Inflammatory macrophage treated with lipopolysaccharide for 4 hours (primary cell): ENCODE results near the gene TMBIM1.
A peak's percentile ranks its signal among the peaks of the same experiment; 100 is the strongest.

Experiments used
- DNase-seq: peaks from one replicate; pipeline ENCODE4 v3.0.0-alpha.2; 2020

TMBIM1 gene

GRCh38 chr2:218271487-218271797, 20.9 kb downstream of the TMBIM1 start:
- DNase-seq: no peak

DNA sequence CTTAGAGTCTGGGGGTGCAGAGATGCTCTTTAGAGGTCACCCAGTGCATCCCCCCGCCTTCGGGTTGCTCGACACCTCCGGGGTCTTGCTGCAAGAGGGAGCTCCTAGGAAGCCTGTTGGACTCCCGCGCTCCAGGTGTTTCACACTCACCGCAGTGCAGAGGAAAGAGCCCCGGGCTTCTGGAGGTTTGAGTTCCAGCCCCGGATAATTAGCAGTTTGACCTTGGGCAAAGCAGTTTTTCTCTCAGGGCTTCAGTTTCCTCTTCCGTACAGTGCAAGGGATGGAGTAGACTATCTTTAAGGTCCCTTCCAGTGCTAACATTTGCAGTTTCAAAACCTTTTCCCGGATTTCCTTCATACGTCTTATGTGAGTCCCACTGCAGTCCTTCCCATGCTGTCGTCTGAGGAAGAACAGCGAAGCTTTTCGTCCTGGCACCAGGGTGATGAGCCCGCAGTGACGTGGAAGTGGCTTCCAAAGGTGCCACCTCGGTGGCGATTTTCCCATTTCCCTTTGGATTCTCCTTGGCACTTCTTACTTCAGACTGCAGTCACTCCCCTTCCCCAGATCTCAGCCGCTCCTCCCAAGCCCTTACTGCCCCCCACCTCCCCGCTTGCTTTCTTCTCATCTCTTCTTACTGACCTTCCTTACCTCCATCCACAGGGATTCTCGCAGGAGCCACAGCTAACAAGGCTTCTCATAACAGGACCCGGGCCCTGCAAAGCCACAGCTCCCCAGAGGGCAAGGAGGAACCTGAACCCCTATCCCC, 21.4 kb downstream of the TMBIM1 start:
- DNase-seq: peak; percentile 25

DNA sequence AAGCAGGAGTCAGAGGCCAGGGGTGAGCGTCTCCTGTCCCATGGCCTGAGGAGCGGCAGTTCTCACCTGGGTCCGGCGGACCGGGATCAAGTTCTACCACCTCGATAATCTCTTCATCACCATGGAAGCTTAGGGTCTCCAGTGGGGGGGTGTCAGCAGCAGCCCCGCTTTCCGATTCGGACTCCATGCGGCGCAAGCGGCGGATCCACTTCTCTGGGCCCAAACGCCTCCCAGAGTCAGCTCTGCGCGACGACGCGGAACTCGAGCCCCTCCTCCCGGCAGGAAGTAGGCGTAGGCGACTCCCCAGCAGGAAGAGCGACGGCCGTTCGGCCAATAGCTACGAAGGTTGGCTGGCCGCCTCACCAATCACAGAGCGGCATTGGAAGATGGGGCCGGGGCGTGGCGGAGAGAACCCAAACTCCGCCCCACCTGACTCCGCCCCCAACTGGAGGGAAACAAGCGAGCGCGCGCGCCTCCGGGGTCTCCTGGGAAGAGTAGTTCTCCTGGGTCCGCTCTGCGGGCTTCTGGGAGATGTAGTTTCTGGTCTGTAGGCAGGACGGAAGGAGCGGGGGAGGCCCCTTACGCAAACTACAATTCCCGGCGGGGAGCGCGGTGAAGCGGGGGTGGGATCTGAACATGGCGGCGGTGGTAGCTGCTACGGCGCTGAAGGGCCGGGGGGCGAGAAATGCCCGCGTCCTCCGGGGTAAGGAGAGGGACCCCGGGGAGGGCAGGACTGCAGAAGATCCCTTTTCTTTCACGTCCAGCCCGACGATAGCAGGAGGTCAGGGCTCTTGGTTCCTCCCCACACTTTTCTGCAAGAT, 22.2 kb downstream of the TMBIM1 start, which contains the start of the genes AAMP and PNKD:
Gene AAMP (minus strand): TSS at position 238 of the 821 bp plus-strand sequence. CDS start 51 bp downstream, at position 187.
Gene PNKD (plus strand): TSS at position 620 of the 821 bp plus-strand sequence. CDS start 17 bp downstream, at position 637.
- DNase-seq: peak; percentile 100

GRCh38 chr2:218267259-218267658, 25.0 kb downstream of the TMBIM1 start:
- DNase-seq: no peak

DNA sequence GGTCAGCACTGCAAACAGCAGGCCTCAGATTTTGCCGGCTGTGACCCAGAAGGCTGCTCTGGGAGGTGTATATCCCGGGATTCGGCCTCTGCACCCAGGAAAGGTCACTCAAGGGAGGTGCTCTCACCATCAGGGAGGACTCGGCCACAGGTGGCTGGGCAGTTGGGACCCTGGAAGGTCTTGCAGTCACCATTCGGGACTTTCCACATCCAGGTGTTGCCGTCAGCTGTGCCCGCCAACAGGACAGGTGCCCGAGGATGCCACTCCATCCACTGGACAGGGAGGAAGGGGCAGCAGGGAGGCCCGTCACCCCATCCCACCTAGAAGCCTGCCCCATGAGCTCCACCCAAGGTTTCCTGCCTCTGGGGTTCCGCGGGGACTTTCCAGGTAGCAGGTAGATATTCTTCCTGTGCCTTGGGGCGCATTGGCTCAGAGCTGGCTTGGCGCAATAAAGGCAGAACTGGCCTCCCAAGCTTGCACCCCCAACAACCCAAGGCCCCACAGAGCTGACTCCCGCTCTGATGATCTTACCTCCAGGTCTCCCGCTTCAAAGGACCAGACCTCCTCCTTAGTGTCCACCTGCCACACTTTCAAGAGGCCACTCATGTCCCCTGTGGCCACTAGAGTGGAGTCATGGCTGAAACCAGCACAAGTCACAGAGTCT, 25.9 kb downstream of the TMBIM1 start:
- no peak for DNase-seq

- DNase-seq: no peak
These were observed 26.7 kb downstream of the TMBIM1 start for GRCh38 chr2:218265626-218266025.

- no peak for DNase-seq
These were observed 27.3 kb downstream of the TMBIM1 start for GRCh38 chr2:218264773-218265561.

DNA sequence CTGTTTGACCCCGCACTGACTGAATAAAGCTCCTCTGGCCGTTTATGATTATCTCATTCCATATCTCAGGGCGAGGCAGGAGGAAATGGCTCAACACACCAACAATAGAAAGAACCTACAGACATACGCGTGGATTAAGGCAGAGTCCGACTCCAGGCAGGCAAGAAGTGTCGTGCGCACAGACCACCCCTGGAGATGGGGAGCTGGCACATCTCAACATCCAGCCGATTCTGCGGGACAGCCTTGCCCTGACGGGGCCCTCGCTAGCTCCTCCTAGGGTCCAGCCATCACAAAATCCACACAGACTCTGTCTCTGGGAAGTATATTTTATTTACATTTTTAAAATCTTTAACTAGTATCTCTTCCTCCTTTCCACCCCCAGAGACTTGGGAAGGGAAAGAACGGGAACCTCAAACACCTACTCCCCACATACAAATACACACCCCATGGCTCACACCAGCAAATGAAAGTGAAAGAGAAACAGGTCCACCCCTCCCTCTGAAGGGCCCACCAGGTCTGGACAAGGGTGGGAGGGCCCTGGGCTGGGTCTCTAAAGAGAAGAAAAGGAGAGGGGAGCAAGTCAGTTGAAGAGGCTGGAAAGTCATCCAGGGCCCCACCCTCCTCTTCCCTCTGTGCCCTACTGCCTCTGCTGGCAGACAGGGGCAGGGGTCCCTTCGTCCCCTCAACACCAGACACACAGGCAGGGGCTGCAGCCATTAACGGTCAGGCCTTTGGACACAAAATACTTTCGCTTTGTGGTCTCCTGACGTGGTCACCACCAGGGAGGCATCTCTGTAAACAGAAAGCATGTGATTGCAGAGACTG, 28.3 kb downstream of the TMBIM1 start:
- peak; percentile 85 for DNase-seq

DNA sequence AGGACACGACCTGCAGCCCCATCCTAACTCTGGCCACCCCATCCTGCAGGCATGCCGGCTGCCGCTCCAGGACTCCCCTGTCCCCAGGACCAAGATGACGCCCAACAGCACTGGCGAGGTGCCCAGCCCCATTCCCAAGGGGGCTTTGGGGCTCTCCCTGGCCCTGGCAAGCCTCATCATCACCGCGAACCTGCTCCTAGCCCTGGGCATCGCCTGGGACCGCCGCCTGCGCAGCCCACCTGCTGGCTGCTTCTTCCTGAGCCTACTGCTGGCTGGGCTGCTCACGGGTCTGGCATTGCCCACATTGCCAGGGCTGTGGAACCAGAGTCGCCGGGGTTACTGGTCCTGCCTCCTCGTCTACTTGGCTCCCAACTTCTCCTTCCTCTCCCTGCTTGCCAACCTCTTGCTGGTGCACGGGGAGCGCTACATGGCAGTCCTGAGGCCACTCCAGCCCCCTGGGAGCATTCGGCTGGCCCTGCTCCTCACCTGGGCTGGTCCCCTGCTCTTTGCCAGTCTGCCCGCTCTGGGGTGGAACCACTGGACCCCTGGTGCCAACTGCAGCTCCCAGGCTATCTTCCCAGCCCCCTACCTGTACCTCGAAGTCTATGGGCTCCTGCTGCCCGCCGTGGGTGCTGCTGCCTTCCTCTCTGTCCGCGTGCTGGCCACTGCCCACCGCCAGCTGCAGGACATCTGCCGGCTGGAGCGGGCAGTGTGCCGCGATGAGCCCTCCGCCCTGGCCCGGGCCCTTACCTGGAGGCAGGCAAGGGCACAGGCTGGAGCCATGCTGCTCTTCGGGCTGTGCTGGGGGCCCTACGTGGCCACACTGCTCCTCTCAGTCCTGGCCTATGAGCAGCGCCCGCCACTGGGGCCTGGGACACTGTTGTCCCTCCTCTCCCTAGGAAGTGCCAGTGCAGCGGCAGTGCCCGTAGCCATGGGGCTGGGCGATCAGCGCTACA, 29.4 kb downstream of the TMBIM1 start:
- DNase-seq: no peak

- DNase-seq: no peak
These were observed 30.1 kb downstream of the TMBIM1 start for GRCh38 chr2:218262237-218262600.

- peak; percentile 72 for DNase-seq
These were observed 30.7 kb downstream of the TMBIM1 start for GRCh38 chr2:218261423-218262236.

DNA sequence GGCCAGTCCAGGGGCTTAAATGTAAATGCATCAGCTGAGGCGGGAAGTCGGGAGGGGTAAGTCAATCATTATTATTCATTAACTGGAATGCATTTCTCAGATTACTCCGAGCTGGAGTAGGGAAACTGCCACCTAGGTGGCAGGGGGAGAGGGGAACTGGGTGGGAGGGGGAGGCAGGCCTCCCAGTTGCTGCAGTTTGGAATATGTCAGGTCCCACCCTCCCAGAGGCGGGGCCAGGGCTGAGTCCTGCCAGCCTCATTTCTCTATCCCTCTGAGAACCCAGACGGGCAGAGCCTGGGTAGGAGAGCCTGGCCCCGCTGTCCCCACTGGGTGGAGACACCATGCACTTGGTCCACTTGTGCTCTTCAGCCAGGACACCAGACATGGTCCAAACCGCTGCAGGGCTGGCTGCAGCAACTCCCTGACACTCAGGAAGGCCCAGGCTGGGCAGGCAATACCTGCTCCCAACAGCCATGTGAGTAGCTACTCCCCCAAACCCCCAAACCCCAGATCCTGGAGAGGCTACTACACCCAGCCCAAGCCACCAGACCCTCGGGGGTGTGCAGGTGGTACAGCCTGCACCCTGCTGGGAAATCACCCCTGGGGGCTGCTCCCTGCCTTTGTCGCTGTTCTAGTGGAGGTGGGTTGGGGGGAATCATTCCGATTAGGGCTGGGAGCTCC, 31.4 kb downstream of the TMBIM1 start, which contains the start of gene GPBAR1:
Gene GPBAR1 (plus strand): TSS at position 274 of the 681 bp plus-strand sequence. CDS start 1,710 bp downstream, outside the sequence.
- DNase-seq: no peak

GRCh38 chr2:218260166-218260565, 32.1 kb downstream of the TMBIM1 start:
- no peak for DNase-seq

GRCh38 chr2:218259099-218259961, 33.0 kb downstream of the TMBIM1 start:
- DNase-seq: peak; percentile 85

DNA sequence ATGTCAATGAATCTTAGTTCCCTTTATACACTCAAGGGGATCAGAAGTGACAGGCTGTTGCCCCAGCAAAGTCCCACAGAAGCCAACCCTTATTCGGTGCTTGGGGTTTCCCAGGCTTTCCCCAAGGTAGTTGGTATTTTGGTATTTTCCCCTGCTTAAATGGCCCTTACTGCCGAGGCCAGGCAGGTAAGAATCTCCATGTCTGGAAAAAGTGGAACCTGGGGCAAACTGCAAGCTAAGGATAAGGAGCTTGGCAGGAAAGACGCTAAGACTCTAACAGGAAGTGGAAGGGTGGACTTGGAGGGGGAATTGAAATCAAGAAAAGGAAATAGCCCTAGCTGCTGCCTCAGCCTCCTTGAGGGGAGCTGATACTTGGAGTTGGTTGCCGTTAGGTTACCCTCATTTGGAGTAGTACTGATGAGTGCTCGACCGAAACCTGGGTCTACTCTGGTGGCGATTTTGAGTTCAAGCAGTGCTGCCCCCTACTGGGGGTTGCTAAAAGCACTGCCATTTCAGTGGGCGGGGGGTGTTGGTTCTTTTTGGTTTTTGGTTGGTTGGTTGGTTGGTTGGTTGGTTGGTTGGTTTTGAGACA, 34.8 kb downstream of the TMBIM1 start:
- peak; percentile 92 for DNase-seq

DNA sequence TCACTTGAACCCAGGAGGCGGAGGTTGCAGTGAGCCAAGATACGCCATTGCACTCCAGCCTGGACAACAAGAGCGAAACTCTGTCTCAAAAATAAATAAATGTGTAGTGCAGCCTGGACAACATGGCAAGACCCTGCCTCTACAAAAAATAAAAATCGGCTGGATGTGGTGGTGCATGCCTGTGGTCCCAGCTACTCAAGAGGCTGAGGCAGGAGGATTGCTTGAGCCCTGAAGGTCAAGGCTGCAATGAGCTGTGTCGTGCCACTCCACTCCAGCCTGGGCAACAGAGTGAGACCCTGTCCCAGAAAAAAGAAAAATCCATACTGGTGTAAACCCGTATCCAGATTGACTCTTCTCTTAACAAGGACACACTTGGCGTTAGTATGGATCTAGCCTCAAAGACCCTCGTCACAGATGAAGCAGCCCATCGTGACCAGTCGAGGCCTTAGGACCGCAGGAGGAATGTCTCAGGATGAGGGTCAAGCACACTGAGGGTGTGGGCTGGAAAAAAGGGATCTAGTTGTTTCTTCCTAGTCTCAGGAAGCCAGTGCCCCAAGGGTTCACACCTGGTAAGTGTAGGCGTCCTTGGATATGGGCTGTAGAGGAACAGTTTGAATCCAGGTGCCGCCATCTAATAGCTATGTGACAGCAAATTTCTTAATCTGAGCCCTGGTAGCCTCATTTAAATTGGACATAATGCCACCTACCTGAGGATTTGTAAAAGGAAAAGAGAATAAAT, 35.5 kb downstream of the TMBIM1 start:
- DNase-seq: no peak

DNA sequence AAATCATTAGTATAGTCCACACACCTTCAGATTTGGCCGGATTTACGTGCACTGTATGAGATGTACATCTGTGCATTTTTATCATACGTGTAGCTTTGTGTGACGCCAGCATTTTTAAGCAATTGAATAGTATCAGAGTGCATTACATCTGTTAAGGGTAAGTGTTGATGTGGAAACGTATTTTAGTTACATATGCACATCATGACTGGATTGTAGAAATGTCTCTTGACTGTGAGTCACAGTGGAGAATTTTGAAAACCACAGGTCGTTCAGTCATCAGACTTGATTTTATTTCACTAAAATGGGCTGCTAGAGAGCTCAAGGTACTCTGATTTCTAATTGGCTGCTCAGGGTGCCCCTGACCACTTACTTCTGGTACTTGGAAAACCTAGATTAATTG, 36.9 kb downstream of the TMBIM1 start:
- DNase-seq: peak; percentile 86
